ENCODE measurements around the gene ZBTB21.
"Not testable (repeated sequence)": the region's sequence is repeated elsewhere in the genome, so short reads cannot be mapped to it uniquely, and the experiment has no call there.

ZBTB21 gene

DNA sequence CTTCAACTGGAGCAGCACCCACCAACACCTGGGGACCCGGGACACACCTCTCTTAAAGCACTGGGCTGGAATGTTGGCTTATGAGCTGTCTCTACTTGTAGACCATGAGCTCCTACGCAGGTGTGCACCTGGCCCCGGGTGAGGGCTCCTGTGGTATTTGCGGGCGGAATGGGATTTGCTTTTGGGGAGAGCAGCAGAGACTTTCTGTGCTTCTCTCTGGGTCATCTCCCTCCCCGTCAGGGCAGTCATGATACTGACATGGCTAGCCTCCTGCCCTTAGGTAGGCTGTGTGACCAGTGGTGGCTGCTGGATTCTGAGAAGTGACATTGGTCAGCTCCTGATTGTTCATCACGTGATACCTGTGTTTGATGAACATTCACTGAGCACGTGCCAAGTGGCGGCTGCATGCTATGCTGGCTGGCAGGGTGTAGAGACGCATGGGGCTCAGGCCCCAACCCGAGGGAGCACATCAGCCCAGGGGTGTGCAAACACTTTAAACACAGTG lies 9.0 kb upstream of the ZBTB21 start:
- ATAC-seq (no peak), DNase-seq (no peak)

DNA sequence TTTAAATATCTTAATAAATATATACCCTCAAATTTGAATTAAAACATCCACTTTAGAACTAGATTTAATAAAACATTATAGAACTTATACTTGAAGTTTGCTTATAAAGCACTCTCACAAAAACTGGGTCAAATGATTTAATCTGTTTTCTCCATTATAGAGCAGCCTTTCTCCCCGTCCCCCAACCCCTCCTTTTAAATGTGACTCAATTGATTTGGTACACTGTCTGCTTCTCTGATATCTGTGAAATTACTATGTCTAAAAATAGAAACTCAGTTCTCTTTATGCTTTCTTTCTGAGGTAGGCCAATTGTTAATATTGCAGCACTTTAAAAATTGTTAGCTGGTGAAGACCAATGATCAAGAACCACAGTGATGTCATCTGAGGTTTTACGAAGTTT lies 6.9 kb upstream of the ZBTB21 start:
- ATAC-seq (no peak), DNase-seq (no peak)

DNA sequence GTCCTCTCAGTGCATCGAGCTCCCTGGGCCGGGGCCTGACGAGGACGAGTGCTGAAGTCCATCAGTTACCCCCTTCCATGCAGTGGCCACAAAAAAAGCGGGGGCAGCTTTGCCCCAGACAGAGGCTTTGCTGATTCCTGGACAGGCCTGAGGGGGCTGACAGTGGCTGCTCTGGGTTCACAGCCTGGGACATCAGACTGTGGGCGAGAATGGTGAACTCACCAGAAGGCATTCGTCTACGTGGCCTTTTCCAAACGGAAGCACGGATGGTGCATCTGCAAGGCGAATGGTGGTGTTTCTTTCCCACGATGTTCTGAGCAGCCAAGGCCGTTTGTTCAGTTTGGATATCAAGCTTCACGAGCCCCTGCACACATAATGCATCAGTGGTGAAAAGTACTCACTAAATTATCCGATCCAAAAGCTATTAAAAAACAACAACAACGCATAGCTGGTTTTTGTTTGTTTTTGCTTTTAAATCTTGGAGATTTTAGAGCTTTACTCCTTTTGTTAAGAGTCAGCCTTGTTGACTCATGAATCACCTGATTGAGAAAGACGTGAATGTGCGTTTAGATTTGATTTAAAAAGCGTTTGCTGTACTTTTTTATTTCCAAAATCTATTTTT lies 6.3 kb upstream of the ZBTB21 start:
- ATAC-seq = no peak
- no peak for DNase-seq

GRCh38 chr21:42013931-42014330 lies 3.8 kb upstream of the ZBTB21 start:
- DNase-seq = no peak
- no peak for ATAC-seq

DNA sequence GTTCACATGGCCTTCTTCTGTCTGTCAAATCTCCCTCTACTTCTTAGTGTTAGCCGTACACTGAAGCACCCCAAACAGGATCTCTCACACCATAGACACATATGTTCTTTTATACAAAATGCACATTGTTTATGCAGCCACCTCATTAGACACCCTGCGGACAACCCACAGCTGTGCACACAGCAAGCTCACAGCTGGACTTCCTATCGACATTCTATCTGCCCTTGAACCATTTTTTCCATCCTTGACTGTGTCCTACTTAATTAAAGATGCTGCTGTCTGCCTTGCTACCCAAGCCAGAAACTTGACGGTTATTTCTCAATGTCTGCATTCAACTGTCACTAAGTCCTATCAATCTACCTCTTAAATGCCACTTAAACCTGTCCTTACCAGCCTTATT lies 3.2 kb upstream of the ZBTB21 start:
- DNase-seq (no peak), ATAC-seq (no peak)

- DNase-seq (no peak), ATAC-seq (no peak)
These were observed 2.7 kb upstream of the ZBTB21 start for GRCh38 chr21:42012763-42013329.

DNA sequence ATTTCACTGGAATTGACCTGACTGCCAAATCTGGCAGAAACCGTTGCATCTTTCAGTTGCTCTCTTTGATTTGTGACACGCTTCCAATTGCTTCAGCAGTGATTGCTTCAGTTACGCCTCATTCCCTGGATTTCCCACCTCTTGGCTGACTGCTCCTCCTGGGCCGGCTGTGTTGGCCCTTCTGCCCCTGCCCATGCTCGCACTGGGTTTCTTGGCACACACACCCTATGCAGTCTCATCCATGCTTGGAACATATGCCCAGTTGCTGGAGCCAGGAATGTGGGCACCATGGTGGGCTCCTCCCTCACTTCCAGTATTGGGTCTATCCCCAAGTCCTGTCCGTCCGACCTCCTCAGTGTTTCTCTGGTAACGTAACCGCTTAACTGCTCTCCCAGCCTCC lies 2.2 kb upstream of the ZBTB21 start:
- no peak for ATAC-seq

DNA sequence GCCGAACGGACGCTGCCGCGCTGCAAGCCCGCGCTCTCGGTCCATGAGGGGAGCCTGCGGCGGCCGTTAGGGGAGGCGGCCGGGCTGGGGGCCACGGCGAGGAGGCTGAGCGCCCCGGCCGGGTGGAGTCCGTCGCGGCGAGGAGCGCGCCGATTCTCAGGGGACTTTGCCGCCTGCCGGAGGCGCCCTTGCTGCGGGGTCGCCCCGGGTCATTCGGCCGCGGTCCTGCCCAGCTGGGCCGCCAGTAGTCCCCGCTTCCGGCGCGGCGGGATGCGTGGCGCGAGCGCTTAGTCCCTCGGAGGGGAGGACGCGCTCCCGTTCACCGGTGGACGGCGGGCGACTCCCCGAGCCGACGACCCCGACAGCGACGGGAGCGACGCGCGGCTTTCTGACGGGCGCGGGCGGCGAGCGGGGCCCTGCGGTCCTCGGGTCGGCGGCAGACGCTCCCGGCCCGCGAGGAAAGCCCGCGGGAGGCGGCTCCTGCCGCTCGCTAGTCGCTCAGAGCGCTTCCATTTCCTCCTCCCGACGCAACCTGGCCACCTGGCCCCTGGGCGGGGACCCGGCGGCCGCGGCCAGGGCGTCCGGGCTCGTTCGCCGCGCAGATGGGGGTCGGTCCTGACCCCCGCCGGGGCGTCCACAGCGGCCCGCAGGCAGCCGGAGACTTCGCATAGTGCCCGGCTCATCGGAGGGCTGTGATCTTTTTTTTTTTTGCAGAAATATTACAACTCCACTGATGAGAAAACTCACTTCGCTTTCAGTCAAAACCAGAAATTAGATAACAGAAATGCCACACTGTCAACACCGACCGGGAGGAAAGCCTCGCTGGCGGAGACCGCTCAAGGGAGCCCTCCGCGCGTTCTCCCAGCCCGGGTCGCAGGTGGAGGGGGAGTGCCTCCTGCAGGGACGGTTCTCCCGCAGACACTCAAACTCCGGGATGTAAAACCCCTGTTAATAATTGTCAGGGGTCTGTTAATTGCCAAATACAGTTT lies 641 bp upstream of the ZBTB21 start:
- ATAC-seq (peak; percentile 1), DNase-seq (peak; percentile 49)

More for the DNA sequence above, 2.2 kb upstream of the ZBTB21 start:
- DNase-seq = no peak

DNA sequence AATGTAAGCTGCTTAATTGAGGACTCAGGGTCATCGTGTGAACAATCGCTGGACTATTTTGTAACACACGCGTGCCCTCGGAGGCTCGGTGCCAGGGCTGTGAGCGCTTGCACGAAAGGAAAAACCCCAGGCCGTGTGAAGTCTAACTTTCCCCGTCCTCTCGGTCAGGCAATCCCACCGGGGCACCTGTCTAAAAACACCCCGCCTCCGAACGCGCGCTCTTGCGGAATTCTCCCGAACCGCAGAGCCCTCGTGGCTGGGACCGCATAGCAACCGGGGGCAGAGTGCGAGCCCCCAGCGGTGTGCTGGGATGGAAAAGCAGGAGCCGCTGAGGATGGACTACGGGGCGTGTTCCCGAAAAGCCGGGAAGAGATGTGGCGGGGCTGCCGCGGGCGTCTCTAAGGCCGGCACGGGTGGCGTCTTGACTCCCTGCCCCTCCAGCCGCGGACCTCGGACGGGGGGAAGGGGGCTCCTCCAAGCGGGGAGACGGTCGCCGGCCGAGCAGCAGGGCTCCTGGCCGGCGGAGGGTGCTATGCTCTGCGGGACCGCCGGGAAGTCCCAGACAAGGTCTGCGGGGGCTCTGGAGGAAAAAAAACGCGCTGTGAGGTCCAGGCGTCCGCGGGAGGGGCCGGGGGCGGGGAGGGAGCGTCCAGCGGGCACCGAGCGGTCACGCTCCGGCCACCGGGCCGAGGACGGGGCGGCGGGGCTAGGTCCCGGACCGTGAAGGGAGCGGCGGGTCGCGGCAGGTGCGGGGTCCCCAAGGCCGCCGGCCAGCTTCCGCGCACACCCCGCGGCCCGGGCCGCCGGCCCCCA lies 936 bp downstream of the ZBTB21 start:
- ATAC-seq (peak; percentile 29), DNase-seq (peak; percentile 76)

GRCh38 chr21:42007356-42007940 lies 2.7 kb downstream of the ZBTB21 start:
- DNase-seq = no peak
- ATAC-seq = no peak

DNA sequence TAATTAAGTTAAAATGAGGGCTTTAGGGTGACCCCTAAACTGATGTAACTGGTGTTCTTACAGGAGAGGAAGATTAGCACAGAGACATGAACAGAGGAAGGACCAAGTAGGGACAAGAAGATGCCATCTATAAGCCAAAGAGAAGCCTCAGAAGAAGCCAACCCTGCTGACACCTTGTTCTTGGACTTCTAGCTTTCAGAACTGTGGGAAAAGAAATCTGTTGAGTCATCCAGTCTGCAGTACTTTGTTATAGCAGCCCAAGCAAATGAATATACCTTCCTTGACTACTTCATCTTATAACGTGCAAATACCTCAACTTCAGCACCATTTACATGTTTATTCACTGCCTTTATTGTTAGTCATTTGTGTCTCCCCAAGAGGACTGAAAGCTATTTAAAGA lies 3.4 kb downstream of the ZBTB21 start:
- ATAC-seq = no peak
- DNase-seq = no peak

GRCh38 chr21:42004406-42005199 lies 5.6 kb downstream of the ZBTB21 start:
- ATAC-seq (no peak), DNase-seq (no peak)

DNA sequence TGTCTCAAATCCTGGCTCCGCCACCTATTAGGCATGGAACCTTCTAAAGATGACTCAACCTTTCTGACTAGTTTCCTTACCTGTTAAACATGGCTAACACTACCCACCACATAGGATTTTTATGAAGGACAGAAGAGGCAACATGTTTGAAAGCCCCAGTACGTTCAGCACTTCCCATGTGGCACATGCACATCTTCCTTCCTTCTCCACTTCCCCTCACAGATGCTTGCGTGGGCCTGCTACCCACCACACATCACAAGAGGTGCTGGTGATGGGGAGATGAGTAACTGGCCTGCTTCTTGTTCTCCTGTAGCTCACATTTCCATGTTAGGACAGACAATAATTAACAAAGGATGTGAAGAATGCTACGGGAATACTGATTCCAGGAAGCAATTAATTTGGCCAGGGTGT lies 7.1 kb downstream of the ZBTB21 start:
- DNase-seq (peak; percentile 52), ATAC-seq (peak; percentile 74)

GRCh38 chr21:42002421-42002958 lies 7.7 kb downstream of the ZBTB21 start:
- ATAC-seq = peak; percentile 94
- DNase-seq = peak; percentile 73

- ATAC-seq (no peak), DNase-seq (no peak)
These were observed 8.4 kb downstream of the ZBTB21 start for GRCh38 chr21:42001781-42002180.

DNA sequence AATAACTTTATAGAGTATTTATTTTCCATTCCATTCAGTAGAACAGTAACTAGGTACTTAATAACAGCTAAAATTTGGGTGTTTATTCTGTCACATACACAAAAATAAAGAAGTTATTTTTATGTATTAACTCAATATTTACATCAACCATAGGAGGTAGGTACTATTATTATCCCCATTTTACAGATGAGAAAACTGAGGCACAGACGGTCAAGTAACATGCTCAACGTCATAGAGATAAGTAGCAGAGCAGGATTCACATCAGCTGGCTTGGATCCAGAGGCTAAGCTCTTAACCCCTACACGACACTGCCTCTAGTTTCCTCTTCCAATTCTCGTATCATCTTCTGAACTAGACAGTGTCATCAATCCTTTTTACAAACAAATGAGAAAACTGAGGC lies 9.3 kb downstream of the ZBTB21 start:
- ATAC-seq (no peak), DNase-seq (no peak)

DNA sequence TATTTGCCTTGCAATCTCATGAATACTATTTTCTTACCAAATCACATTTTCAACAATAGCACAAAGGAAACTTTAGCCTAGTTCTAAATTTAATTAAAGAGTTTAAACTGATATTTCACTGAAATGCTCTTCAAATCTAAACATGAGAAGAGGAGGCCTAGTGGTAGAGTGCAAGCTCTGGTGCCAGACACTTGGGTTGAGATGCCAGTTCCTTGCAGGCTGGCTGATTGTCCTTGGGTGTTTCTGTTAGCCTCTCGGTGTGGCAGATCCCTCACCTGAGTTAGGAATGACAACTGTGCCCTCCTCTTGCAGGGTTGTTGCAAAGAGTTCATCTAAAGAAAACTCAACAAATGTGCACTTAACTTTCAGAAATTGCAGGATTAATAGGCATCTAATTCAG lies 12.5 kb downstream of the ZBTB21 start:
- DNase-seq (no peak), ATAC-seq (no peak)

DNA sequence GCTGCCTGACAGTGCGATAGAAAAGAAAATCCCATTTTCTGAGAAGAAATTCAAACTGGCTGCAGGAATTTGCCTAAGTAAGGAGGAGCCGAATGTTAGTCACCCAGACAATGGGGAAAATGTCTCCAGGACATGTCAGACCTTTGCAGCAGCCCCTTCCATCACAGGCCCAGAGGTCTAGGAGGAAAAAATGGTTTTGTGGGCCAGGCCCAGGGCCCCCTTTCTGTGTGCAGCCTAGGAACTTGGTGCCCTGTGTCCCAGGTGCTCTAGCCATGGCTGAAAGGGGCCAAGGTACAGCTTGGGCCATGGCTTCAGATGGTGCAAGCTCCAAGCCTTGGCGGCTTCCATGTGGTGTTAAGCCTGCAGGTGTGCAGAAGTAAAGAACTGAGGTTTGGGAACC lies 14.6 kb downstream of the ZBTB21 start:
- DNase-seq (no peak), ATAC-seq (no peak)

DNA sequence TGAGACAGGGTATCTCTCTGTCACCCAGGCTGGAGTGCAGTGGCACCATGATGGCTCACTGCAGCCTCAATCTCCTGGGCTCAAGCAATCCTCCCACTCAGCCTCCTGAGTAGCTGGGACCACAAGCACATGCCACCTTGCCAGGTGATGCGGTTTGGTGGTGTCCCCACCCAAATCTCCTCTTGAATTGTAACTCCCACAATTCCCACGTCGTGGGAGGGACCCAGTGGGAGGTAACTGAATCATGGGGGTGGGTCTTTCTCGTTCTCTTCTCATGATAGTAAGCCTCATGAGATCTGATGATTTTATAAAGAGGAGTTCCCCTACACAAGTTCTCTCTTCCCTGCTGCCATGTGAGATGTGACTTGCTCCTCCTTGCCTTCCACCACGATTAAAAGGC lies 15.5 kb downstream of the ZBTB21 start:
- not testable (repeated sequence) for ATAC-seq, DNase-seq

GRCh38 chr21:41993744-41994143 lies 16.4 kb downstream of the ZBTB21 start:
- DNase-seq (no peak), ATAC-seq (no peak)

DNA sequence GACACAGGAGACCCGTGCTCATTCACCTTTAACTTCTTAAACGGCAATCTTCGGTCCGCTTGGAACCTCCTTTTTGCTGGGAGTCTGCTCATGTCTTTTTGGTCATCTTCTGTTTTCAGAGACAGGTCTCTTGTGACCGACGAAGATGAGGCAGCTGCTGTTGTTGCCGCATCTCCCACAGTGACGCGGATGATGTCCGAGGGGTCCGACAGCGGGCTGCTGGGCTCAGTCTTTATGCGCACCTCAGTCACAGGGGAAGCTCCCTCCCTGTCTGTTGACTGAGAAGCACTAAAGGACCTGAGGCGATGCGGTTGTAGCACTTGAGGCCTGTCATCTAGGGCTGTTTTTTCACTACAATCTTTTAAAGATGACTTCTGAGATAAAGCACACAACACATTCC lies 17.6 kb downstream of the ZBTB21 start:
- no peak for ATAC-seq

More for the DNA sequence above, 17.6 kb downstream of the ZBTB21 start:
- no peak for DNase-seq

Data from stimulated activated naive CD8-positive, alpha-beta T cell treated with anti-CD3 and anti-CD28 coated beads, Interleukin-15, Interleukin-2, amounts not matched to agents 100 U/mL and 50 U/mL, for 24 hours (primary cell).